GM12891 (cell line): Measurements from ENCODE around the gene ADTRP.

ENCODE experiments used
- DNase-seq: peaks from one replicate; pipeline ENCODE4 v3.0.0; 2011; ENCODE audit warnings: low spot score; ENCODE audit not compliant: insufficient read length
- FAIRE-seq: peaks from 2 replicates; lab custom pipeline; 2011; peaks lifted over from hg19 to GRCh38; lab: Jason Lieb, UNC
- PAX5 ChIP-seq: IDR thresholded peaks from 2 replicates; pipeline ENCODE4 v1.6.1; 2011; ENCODE audit warnings: low read length, moderate library complexity, mild to moderate bottlenecking; ENCODE audit not compliant: insufficient read depth, severe bottlenecking
- POLR2A ChIP-seq: IDR thresholded peaks from 2 replicates; pipeline ENCODE4 v1.6.1; 2011; ENCODE audit warnings: low read depth, low read length, control low read depth
- POLR2AphosphoS5 ChIP-seq: IDR thresholded peaks from 2 replicates; pipeline ENCODE4 v1.6.1; 2011; ENCODE audit warnings: low read depth, low read length, control low read depth
- POU2F2 ChIP-seq: IDR thresholded peaks from 2 replicates; pipeline ENCODE4 v1.6.1; 2011; ENCODE audit warnings: low read depth, mild to moderate bottlenecking, control low read depth, low read length, moderate library complexity
- SPI1 ChIP-seq: IDR thresholded peaks from 2 replicates; pipeline ENCODE4 v1.6.1; 2011; ENCODE audit warnings: low read depth, low read length, control low read depth
- TAF1 ChIP-seq: IDR thresholded peaks from 2 replicates; pipeline ENCODE4 v1.6.1; 2011; ENCODE audit warnings: low read depth, low read length, control low read depth

ADTRP gene

DNA sequence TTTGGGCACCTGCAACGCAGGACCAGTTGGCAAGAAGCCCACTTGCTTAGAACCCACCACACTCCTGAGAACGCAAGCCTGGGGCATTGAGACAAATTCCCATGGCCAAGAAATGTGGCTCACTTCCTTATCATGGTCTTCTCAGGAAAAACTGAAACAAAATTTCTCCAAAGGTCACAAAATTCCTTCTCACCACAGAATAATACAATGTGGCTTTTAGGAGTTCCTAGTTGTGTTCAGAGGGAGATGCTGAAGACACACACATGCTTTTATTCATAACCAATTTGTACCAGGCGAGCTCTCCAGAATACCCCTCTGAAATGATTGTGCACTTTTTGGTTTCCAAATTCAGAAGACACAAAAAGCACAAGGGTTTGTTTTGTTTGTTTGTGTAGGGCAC is 31.6 kb downstream of the ADTRP start:
- no peak for DNase-seq
- no peak for FAIRE-seq
- TF ChIP-seq POLR2AphosphoS5 (no peak), PAX5 (no peak), POU2F2 (no peak), TAF1 (no peak), SPI1 (no peak), POLR2A (no peak)

DNA sequence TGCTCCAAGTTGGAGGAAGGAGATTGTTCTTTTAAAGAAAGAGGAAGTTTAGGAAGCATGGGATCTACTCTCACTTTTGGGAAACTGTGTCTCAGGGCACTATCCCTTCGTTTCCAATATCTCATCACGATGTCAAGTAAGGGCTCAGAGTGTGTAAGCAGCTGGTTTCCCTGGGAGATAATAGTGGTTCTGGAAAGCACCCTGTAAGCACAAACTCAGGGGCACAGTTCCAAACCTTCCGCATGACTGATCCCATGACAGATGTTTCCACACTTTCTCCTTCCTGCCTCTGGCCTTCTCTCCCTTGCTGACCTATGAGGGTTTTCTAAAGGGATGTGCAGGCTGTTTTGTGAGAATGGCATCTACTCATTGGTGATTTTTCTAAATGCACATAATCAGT is 33.9 kb downstream of the ADTRP start:
- TF ChIP-seq PAX5 (no peak), POU2F2 (no peak), SPI1 (no peak), POLR2A (no peak), POLR2AphosphoS5 (no peak), TAF1 (no peak)
- no peak for FAIRE-seq
- no peak for DNase-seq

DNA sequence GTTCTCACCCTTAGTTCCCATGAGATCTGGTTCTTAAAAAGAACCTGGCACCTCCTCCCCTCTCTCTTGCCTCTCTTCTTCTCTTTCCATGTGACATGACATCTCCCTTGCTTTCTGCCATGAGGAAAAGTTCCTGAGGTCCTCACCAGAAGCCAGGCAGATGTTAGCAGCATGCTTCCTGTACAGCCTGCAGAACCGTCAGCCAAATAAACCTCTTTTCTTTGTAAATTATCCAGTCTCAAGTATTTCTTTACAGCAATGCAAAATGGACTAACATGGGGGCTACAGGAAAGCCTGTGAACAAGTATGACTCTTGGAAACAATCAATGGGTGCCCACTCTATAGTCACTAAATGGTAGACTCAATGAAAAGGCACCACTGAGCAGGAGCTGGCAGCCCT is 34.5 kb downstream of the ADTRP start:
- DNase-seq (no peak), FAIRE-seq (no peak)
- TF ChIP-seq TAF1 (no peak), POU2F2 (no peak), PAX5 (no peak), SPI1 (no peak), POLR2AphosphoS5 (no peak), POLR2A (no peak)

DNA sequence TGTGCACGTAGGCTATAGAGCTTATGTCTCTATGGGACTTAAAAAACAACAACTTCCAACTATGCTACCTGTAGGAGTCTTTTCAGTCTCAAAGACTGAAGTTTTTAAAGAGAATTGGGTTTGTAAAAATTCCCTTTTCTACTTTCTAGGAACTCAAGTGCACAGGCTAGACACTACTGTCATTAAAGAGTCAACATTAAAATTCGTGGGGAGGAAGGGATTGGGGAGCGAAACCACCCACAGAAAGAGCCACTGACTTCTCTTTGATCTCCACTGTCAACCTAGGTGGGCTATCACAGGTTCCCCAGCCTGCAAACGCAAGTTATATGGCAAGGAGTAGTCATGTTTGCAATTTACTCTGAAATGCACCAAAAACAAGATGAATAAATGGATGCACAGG is 37.7 kb downstream of the ADTRP start:
- TF ChIP-seq TAF1 (no peak), POLR2A (no peak), POLR2AphosphoS5 (no peak), SPI1 (no peak), PAX5 (no peak), POU2F2 (no peak)
- DNase-seq (no peak), FAIRE-seq (no peak)

DNA sequence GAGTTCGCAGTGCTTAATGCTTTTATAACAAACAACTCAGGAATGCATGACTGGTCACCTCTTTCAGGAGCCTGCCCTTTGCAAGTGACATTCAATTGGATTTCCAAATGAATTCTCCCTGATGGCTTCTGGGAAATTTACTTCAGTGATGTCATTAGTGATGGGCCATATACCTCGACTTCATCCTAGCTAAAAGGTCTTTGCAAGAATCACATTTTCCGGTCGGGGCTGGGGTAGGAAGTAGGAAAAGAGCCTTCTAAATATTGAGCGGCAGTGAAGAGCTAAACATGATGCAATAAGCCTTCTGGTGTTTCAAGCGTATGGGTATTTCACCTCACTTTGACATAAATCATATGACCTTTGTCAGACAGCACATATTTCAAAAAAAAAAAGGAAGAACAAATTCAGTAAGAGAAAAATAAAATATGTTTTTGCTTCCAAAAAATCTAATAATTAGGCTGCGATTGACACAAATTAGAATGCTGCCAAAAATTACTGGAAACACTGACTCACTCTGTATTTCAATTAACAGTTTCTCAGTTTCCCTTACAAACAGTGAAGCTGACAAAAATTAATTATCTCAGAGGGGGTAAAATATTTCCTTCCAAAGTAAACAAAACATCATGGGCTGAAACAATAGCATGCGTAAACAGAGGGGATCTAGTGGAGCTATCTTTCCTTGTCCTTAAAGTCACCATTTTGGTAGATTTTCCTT is 39.8 kb downstream of the ADTRP start:
- TF ChIP-seq SPI1: no peak
- TF ChIP-seq PAX5: no peak
- no peak for TF ChIP-seq POU2F2
- TF ChIP-seq POLR2AphosphoS5: no peak
- no peak for TF ChIP-seq TAF1
- TF ChIP-seq POLR2A: no peak
- FAIRE-seq: no peak
- DNase-seq: no peak

DNA sequence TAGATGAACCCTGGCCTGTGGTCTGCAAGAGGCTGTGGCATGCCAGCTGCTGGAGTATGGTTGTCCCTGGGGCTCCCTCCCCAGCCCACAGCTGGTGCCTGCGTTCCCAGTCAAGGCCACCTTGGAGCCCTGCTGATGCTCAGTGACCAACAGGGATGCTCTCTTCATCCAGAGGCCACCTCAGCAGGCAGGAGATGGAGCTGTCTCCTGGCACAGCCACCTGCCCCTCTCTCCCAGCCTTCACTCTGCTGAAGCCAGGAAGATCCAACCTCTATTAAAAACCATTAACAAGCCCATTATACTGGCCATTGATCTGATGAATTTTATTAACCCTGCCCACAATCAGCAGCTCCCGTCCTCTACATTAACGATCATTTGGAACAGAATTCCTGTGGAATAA is 40.4 kb downstream of the ADTRP start:
- DNase-seq: no peak
- no peak for TF ChIP-seq POLR2A
- no peak for TF ChIP-seq SPI1
- TF ChIP-seq POU2F2: no peak
- TF ChIP-seq POLR2AphosphoS5: no peak
- TF ChIP-seq TAF1: no peak
- no peak for TF ChIP-seq PAX5
- no peak for FAIRE-seq

DNA sequence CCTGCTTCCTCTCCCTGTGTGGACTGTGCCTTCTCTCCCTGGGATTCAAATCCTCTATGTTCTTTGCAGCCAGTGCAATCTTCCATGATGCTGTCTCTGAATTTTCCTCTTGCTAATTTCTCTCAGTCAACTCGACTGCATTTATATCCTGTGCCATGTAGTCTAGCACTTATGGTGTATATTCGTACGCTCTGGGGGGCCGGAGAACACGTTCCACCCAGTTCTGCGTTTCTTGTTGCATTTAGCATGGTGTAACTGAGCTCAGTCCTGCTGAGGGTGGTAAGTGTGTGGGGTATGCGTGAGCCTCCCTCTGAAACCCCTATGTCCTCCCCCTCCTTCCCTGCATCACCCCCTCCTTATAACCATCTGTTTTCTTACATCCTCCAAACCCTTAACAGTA is 42.0 kb downstream of the ADTRP start:
- FAIRE-seq: no peak

DNA sequence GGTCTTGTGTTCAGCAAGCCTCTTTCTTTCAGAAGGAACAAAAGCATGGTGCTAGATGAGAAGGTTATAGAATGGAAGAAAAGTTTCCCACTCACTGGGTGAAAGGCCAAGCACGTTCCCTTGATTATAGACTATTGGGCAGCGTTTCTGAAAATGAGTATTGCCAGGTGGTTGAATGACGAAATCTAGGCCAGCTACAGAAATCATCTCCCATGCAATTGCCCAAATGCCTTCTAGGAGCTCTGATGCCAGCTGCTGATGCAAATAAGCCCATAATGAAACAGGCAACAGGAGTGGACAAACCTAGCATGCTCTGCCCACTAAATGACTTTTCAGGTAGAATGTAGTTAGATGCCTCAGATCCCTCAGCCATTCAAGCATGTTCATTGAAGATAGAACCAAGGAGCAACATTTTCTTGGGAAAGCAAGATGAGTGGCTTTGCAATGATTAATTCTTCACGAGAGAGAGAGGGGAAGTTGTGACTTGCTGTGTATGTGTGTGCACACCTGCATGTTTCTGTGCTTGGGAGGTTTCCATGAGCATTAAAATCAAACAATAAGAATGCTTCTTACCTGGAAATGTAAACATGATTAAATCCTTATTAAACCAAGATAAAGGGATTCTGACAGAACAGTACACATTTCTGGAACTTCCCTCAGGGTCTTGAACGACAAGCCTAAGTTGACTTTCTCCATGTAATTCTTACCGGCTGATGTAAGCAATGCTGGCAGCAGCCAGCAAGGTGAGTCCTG is 43.6 kb downstream of the ADTRP start:
- DNase-seq (no peak), FAIRE-seq (no peak)
- no peak for TF ChIP-seq POLR2A
- TF ChIP-seq POLR2AphosphoS5: no peak
- TF ChIP-seq POU2F2: no peak
- TF ChIP-seq TAF1: no peak
- no peak for TF ChIP-seq SPI1
- TF ChIP-seq PAX5: no peak

More for the DNA sequence above, 42.0 kb downstream of the ADTRP start:
- DNase-seq: no peak
- TF ChIP-seq PAX5 (no peak), SPI1 (no peak), POLR2AphosphoS5 (no peak), POLR2A (no peak), TAF1 (no peak), POU2F2 (no peak)

DNA sequence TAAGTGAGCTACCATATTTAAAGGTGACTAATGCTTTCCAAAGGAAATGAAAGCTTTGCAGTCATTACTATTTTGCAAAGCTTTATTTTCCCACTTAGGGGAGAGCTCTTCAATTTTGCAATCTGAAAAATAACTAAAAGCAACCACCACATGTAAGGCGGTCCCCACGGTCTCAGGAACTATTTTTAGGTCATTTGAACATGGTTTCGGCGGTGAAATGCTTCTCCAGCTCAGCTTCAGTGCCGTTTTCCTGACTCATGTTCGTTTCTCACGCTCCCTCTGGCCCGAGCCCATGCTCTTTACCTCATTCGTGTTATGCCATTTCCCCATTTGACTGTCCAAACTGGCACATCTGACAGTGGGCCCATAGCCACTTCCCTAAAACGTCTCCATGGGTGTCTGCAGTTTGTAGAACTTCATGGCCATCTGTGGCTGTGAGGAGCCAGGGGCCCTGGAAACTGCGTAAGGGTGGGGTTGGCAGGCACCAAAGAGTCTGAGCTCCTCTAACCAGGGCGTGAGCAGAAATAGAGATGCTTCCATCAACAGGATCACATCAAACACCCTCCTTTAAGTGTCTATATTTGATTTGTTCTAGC is 46.5 kb downstream of the ADTRP start:
- no peak for DNase-seq
- peak; percentile 87 for TF ChIP-seq POU2F2
- TF ChIP-seq PAX5: peak; percentile 5
- TF ChIP-seq POLR2AphosphoS5: no peak
- TF ChIP-seq POLR2A: no peak; the same call in 1 of the 2 replicates
- no peak for TF ChIP-seq TAF1
- peak; percentile 98 for TF ChIP-seq SPI1
- peak; percentile 85 for FAIRE-seq
